C4-2B (cell line): ENCODE results near the gene CDK17.

Source experiments
- H3K27ac ChIP-seq: fragments of 450-650 bp; 2 replicates; pipeline ENCODE4 v1.5.1; 2017
- ZFX ChIP-seq: fragments of 450-650 bp; IDR thresholded peaks from 2 replicates; pipeline ENCODE4 v1.6.1; 2017
- TF ChIP-seq, protein P1 (sequence below): fragments of 450-650 bp; conservative IDR thresholded peaks from 2 replicates; pipeline ENCODE4 v1.5.1; 2017; ENCODE audit warnings: mild to moderate bottlenecking

Gene CDK17

DNA sequence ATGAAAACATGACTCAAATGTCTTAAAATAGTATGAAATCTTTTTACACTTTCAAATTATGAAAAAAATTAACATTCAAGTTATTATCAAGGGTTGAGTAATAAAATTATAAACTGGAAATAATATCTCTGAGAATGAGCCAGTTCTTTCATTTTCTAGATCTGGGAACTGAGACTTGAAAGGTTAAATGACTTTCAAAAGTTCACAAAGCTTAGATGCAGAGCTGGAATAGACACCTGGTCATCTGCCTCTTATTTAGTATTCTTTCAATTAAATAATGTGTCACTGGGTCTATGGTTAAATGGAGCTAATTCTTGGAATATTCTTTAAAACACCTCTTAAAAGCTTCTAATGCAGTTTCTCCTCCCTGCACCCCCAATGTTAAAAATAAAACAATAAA, 86.6 kb downstream of the CDK17 start:
- TF ChIP-seq, protein P1, sequence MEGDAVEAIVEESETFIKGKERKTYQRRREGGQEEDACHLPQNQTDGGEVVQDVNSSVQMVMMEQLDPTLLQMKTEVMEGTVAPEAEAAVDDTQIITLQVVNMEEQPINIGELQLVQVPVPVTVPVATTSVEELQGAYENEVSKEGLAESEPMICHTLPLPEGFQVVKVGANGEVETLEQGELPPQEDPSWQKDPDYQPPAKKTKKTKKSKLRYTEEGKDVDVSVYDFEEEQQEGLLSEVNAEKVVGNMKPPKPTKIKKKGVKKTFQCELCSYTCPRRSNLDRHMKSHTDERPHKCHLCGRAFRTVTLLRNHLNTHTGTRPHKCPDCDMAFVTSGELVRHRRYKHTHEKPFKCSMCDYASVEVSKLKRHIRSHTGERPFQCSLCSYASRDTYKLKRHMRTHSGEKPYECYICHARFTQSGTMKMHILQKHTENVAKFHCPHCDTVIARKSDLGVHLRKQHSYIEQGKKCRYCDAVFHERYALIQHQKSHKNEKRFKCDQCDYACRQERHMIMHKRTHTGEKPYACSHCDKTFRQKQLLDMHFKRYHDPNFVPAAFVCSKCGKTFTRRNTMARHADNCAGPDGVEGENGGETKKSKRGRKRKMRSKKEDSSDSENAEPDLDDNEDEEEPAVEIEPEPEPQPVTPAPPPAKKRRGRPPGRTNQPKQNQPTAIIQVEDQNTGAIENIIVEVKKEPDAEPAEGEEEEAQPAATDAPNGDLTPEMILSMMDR = no peak
- no peak for TF ChIP-seq ZFX
- no peak overlapping the region for H3K27ac ChIP-seq

DNA sequence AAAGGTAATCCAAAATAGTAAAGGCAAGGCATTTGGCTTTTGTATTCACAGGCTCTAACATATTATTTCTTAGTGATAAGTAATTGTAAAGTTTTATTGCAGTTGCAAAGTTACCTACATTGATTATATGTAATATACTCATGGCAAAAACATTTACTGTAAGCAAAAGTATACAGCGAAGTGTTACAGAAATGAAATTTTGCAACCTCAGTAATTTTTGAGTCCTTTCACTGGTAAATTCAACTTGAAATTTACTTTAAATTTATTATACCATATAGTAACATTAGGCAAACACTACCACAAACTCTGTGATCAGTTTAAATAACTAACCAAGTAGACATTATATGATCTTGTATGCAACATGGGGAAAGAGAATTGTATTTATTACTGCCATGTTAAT, 89.0 kb downstream of the CDK17 start:
- TF ChIP-seq, protein P1 = no peak
- TF ChIP-seq ZFX = no peak
- no peak overlapping the region for H3K27ac ChIP-seq

DNA sequence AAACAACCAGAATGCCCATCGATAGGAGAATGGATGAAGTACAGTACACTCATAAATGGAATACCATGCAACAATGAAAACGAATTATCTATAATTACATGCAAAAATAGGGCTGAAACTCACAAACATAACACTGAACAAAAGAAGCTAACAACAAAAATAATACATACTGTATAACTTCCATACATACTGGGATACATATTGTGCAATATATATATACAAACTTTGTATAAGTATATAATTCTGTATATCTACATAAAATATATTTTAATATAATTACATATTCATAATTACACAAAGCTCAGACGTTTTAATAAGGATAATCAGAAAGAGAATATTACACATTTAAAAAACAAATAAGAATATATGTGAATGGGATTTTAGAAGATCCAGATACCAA, 90.2 kb downstream of the CDK17 start:
- no peak overlapping the region for H3K27ac ChIP-seq
- TF ChIP-seq ZFX = no peak
- TF ChIP-seq, protein P1 = no peak

DNA sequence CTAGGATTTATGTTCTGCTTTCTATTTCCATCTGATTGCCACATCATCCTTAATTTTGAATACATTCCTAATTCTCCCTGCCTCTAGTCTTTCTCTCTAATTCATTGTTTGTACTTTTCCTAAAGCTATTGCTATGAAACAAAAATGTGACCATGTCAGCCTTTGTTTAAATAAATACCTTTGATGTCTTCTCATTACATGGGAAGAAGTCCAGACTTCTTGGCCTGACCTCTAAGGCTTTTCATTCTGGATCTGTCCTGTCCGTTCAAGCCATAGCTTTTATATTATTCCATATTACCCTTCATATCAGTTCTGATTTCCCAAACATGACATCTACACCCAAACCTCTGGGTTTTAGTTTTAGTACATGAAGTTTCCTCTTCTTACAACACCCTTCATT, 91.4 kb downstream of the CDK17 start:
- TF ChIP-seq, protein P1 = no peak
- no peak for TF ChIP-seq ZFX
- no peak overlapping the region for H3K27ac ChIP-seq

DNA sequence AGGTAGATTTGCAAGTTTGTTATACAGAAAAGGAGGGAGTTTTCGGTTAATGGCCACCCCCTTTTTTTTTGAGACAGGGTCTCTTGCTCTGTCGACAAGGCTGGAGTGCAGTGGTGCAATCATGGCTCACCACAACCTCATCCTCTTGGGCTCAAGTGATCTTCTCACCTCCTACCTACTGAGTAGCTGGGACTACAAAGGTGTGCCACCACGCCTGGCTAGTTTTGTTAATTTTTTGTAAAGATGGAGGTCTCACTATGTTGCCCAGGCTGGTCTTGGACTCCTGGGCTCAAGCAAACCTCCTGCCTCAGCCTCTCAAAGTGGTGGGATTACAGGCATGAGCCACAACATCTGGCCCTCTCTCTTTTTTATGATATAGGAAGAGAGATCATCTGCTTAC, 94.6 kb downstream of the CDK17 start:
- H3K27ac ChIP-seq = no peak overlapping the region
- TF ChIP-seq, protein P1 = no peak
- no peak for TF ChIP-seq ZFX

DNA sequence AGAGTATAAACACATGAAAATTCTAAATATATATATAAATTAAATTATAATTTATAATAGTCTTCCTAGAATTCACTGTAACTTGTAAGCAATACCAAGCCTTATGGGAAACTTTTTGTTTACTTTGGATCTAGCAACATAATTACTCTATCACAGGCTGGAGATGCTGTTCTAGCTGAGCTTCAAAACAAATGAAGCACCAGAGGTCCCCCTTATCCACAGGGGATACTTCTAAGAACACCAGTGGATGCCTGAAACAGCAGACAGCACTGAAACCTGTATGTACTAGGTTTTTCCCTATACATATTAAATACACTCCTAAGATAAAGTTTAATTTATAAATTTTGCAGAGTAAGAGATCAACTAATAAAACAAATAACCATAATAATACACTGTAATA, 96.6 kb downstream of the CDK17 start:
- H3K27ac ChIP-seq = no peak overlapping the region
- TF ChIP-seq, protein P1 = no peak
- no peak for TF ChIP-seq ZFX

DNA sequence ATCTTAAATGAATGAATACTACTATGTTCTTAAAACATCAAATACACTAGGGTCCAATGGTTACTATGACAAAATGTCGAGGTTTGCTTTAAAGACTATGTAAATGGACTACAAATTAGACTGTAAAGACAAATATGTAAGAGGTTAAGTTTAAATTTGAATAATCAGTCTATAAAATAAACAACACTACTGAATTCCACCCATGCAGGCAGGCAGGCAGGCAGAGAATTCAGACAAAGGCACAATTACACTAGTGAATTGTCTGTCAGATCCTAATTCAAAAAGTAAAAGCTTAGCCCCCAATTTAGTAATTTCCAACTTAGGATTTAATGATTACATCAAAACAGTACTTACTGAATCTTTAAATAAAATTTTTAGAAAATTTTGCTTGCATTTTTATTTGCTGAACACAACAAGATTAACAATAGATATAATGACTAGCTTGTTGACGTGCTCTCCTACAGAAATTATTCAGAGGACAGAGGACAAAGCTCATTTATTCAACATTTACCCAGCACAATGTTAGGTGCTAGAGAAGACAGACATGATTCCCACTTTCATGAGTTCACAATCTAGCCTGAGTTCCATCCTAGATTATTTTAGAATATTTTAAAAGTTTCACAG, 97.4 kb downstream of the CDK17 start:
- no peak for TF ChIP-seq ZFX
- TF ChIP-seq, protein P1 = no peak
- H3K27ac ChIP-seq = no peak overlapping the region
